ENCODE results near the gene REEP2. TPM values are rescaled to one million over a fixed set of nuclear protein-coding genes. Genes with fewer than 3 reads are reported as not detected.

Gene REEP2
- total RNA-seq, 1 donor from 2014 or later = 4.1 TPM

DNA sequence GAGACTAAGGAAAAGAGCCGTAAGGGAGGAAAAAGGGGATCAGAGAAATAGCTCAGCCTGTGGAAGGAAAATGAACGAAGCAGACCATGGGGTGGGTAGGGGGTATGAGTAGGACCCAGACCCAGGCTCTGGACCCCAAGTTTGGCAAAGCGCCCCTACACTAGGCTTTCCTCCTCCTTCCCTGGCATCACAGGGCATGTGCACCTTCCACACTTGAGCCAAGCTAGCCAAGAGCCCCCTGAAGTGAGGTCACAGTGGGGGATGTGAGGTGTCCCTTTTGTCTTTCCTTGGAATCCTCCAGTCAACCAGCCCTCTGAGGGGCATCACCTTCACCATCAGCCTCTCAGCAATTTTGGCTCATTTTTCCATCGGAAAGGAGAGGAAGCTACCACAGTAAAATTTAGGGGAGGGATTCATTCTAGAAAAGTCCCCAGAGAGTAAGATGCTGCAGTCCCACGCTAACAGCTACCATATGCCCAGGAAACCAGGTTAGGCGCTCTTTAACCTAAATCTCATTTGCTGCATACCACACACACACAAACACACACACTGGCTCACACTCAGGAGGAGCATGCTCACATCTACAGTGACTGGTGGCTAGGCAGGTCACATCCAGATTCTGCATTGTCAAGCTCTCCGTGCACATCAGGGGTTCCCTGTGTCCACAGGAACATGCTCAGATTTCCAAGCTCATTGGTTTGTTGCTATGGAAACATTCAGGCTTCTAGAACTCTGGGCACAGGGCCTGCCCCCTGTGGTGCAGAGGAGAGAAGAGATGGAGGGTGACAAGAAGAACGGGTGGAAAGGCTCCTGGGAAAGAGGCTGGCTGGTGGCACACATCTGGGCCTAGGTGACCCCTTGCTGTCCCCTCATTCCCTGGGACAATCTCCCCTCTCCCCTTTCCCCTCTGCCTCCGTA, 9.9 kb downstream of the REEP2 start:
- DNase-seq = no peak

GRCh38 chr5:138449501-138450239, 10.8 kb downstream of the REEP2 start:
- DNase-seq = peak; percentile 93

DNA sequence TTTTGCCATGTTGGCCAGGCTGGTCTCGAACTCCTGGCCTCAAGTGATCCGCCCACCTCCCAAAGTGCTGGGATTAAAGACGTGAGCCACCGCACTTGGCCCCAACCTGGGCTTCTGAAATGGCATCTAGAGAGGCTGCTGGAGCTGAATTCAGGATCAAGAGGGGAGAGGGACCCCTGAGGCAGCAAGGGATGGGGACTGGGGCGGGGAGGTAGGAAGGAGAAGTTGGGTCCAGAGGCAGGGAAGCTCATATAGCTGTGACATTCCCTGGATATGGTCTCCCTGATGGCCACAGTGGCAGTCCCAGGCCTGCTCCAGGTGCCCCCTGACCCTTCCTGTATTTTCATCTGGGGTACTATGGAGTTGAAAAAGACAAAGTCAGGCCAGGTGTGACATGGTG, 12.1 kb downstream of the REEP2 start:
- no peak for DNase-seq

GRCh38 chr5:138452720-138453119, 13.9 kb downstream of the REEP2 start:
- DNase-seq = no peak

DNA sequence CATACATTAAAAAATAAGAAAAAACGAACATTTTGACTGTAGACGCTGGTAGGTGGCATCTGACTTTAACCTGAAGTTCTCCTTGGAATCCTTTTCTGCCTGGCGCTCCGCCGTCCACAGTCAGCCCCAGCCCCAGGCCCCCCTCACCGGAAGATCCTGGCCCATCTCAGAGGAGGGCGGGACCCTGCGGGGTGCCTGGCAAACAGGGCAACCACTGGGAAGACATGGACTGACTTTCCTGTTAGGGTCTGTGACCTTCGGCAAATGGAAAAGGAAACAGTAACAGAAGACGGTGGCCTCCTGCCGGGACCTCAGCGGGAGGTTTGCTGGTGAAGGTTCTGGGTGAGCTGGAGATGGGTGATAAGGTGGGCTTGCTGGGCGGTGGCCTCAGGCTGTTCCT, 14.7 kb downstream of the REEP2 start:
- no peak for DNase-seq

DNA sequence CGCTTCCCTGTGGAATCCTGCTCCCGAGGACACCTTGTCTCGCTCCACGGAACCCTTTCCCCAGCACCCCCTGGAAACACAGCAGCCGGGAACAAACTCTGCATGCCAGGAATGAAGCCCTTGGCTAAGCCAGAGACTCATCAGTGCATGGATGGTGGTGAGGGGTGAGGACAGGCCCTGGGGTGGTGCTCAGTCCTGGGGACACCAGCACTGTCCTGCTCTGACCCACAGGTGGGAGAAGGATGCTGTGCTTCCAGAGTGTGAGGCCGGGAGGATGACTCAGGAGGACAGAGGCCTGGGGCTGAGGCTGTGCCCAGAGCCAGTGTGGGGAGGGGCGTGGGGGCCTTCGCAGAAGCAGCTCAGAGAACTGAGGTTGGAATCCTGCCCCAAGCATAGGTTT, 15.3 kb downstream of the REEP2 start:
- DNase-seq = no peak

DNA sequence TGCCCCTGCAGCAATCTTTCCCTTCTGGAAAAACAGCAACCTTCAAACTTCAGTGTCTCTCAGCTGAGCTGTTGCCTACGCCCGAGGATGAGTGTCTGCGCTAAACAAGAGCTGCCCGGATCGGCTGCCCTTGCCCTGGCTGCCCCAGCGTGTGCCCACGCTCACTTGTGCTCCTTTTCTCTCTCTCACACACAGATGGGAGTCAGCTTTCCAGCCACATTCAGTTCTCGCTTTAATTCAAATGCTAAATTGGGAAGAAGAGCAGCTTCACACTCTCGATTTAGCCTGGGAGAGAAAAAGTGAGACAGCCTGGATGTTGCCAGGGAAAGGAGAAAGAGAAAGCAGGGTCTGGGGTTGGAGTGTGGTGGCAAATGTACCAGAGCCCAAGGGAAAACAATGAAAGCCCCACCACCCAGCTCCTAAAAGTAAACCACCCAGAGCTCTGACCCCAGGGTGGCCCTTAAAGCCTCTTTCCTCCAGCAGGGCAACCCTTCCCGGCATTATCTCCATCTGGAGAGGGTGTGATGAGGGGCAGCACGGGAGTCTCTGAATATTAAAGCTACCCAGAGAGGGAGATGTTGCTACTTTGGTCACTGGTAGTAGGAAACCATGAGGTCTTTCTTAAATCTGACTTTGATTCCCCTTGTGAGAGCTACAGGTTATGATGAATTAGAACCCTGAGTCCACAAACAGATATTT, 16.5 kb downstream of the REEP2 start:
- no peak for DNase-seq

DNA sequence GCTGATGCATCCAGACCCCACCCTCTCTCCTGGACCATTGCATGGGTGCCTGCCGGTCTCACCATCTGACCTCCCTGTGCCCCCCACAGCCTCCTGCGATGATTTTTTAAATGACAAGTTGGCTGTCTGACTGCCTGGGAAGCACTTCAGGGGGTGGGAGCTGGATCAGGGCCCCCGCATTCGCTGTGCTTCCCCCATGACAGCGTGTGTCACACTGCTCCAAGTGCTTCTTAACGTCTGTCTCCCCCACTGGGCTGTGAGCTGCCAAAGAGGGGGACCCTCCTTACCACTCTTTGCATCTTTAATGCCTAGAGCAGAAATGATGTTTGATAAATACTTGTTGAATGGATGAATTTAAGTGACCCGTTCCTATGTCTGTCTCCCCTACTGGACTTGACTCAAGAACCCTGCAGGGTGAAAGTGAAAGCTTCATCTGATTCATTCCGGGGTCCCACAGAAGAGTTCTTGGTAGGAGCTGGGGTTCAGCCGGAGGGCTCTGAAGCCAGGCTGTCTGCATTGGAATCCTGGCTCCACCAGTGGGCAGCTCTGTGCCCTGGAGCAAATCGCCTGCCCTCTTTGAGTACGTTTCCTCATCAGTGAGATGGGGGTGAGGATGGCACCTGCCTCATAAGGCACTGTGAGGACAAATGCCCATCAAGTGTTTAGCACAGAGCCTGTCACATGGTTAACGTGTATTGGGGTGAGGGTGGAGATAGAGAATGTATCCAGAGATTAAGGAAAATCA, 18.8 kb downstream of the REEP2 start:
- no peak for DNase-seq

DNA sequence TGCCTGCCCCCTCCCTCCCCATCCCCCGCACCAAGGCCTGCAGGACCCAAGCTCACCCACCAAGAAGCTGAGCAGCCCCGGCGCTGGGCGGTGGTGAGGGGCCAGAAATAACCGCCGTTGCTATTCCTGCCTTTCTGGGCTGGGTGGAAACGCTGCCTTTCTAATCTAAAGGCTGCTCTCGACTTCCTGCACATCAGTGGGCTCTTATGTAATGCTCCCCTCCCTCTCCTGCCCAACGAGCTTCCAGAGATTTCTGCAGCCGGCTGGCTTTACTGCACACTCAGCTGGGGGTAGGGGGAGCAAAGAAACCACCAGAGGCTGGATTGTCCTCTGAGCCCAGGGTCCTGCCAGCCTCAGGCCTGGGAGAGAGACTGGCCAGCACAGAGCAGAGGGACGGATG, 19.5 kb downstream of the REEP2 start:
- DNase-seq = no peak

- no peak for DNase-seq
These were observed 20.0 kb downstream of the REEP2 start for GRCh38 chr5:138458856-138459255.

DNA sequence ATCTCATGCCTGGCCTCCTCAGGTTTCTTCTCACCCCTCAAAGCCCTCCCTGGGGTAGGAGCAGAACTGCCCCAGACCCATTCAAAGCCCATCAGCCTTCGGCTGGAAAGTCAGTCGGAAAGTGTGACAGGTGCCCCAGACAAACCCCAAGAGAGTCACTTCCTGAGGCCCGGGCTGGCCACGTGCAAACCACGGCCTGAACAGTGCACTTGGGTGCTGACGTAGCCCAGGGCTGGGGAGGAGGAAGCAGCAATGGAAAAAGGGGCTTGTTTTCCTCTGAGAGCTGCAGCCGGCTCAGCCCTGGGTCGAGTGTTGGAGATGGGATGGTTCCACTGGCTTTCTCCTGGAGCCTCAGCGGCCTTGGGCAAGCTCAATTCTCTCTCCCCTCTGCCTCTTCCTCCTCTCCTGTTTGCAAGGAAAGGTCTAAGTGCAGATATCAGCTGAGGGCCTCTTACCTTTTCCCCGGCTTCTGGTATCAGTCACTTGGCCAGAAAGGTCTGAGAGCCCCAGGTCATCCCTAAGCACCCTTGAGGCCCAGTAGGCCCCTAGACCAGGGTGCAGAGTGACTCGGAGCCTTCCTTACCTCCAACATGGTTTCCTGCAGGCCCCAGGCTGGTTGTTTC, 20.6 kb downstream of the REEP2 start:
- DNase-seq = peak; percentile 38

- DNase-seq = no peak
These were observed 21.3 kb downstream of the REEP2 start for GRCh38 chr5:138460032-138460693.

- DNase-seq = no peak
These were observed 22.7 kb downstream of the REEP2 start for GRCh38 chr5:138461343-138462125.

GRCh38 chr5:138463419-138464007, 24.7 kb downstream of the REEP2 start:
- no peak for DNase-seq

DNA sequence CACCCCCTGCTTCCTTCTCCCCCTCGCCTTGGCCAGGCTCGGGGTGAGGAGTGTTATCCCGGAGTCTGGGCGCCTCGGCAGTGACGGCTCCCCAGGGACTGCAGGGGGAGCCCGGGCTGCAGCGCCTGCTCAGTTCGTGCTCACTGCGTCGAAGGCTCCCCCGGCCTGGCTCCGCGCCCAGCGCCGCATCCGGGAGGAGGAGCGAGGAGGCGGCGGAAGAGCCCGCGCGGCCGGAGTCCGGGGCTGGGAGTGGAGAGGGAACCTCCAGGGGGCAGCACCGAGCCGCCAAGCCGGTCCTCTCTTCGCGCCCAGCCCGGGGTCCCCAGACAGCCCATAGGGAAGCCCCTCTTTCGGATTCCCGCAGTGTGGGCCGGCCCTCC, 25.1 kb downstream of the REEP2 start:
- peak; percentile 99 for DNase-seq

DNA sequence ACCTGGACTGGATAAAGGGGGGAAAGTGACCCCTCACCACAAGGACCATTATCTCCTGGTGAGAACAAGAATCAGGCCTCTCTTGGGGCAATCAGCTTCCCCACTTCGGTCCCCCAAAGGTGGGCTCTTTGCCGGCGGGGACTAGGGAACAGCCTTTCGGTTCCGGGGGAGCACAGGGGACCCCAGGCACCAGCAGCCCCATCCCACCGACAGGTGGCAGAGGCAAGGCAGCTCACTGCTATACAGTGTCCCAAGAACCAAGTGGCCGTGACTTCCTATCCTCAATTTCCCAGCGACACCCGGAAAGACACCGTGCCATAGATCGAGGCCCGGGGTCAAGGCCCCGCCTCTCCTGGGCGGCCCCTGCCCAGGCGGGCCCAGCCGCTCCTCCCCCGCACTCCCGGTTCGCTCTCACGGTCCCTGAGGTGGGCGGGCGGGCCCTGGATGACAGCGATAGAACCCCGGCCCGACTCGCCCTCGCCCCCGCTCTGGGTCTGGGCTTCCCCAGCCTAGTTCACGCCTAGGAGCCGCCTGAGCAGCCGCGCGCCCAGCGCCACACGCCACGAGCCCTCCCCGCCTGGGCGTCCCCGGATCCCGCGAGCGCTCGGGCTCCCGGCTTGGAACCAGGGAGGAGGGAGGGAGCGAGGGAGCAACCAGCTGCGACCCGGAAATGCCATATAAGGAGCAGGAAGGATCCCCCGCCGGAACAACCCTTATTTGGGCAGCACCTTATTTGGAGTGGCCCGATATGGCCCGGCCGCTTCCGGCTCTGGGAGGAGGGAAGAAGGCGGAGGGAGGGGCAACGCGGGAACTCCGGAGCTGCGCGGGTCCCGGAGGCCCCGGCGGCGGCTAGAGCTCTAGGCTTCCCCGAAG, 25.8 kb downstream of the REEP2 start:
- DNase-seq = peak; percentile 100

- DNase-seq = peak; percentile 99
These were observed 26.6 kb downstream of the REEP2 start, which contains the start of gene EGR1 for GRCh38 chr5:138465261-138466124. Gene EGR1, plus strand, starts transcription at chr5:138465479. Its CDS starts 283 bp downstream, at chr5:138465762.
